GM06990 (cell line): ENCODE results near the gene OAS2.

Experiments used
- DNase-seq: peaks from one replicate; pipeline ENCODE4 v3.0.0-alpha.2; 2011; ENCODE audit not compliant: insufficient read length; ENCODE audit errors: extremely low read depth
- H3K27me3 ChIP-seq: replicated peaks from 2 replicates; pipeline ENCODE4 v1.6.0; 2011; ENCODE audit warnings: low read length; ENCODE audit not compliant: control insufficient read depth, insufficient read depth
- H3K36me3 ChIP-seq: 2 replicates; pipeline ENCODE4 v1.5.1; 2011; ENCODE audit warnings: low read length; ENCODE audit not compliant: control insufficient read depth, insufficient read depth
- H3K4me3 ChIP-seq: replicated peaks from 2 replicates; pipeline ENCODE4 v1.5.1; 2011; ENCODE audit warnings: low read depth, mild to moderate bottlenecking, control low read depth, low read length
- CTCF ChIP-seq: IDR thresholded peaks from 2 replicates; pipeline ENCODE4 v1.5.1; 2011; ENCODE audit warnings: low read length, control low read depth, mild to moderate bottlenecking, inconsistent platforms; ENCODE audit not compliant: insufficient read depth, poor library complexity, severe bottlenecking

OAS2 gene

DNA sequence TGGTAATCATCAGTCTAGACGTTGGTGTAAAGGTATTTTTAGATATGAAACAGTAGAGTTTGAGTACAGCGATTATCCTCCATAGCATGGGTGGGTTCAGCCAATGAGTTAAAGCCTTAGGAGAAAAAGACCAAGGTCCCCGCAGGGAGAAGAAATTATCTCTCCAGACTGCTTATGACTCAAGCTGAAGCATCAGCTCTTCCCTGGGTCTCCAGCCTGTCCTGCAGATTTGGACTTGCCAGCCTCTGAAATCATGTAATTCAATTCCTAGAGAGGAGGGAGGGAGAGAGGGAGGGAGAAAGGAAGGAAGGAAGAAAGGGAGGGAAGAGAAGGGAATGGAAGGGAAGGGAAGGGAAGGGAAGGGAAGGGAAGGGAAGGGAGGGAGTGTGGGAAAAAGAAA is 66.2 kb downstream of the OAS2 start:
- no peak for DNase-seq
- no peak for TF ChIP-seq CTCF

DNA sequence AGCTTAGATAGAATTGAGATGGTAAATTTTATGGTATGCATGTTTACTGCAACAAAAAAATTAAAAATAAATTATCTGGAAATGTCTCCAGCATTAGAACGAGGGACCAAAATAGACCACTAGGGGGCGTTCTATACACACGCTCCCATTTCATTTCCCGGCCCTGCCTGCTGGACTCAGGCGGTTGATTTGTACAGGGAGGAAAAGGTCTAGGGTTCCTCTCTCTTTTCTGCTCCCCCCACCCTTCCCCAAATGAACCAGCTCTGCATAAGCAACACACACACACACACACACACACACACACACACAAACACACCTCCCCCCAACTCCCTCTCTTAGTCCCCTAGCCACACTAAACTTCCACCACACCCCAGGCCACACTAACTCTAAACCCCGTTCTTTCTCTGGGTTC is 70.4 kb downstream of the OAS2 start:
- Histone ChIP-seq H3K4me3 (no peak overlapping the region), H3K36me3 (no peaks in the 10 kb centered on the region), H3K27me3 (no peaks in the 10 kb centered on the region; the same call in 1 of the 2 replicates)
- no peak for DNase-seq
- TF ChIP-seq CTCF: peak; percentile 75

More for the DNA sequence above, 66.2 kb downstream of the OAS2 start:
- H3K36me3 ChIP-seq: no peaks in the 10 kb centered on the region
- peaks cover 2% of the 10 kb centered on the region; the same call in 1 of the 2 replicates for H3K27me3 ChIP-seq
- no peak overlapping the region for H3K4me3 ChIP-seq

- peak; percentile 78 for TF ChIP-seq CTCF
- Histone ChIP-seq H3K36me3 (no peaks in the 10 kb centered on the region), H3K4me3 (no peak overlapping the region), H3K27me3 (no peaks in the 10 kb centered on the region; the same call in 1 of the 2 replicates)
- DNase-seq: no peak
Observed at GRCh38 chr12:113049976-113050742, 71.8 kb downstream of the OAS2 start.

GRCh38 chr12:113050795-113051194 is 72.5 kb downstream of the OAS2 start:
- no peaks in the 10 kb centered on the region for H3K27me3 ChIP-seq
- no peaks in the 10 kb centered on the region for H3K36me3 ChIP-seq
- TF ChIP-seq CTCF: no peak
- no peak for DNase-seq
- no peak overlapping the region for H3K4me3 ChIP-seq

DNA sequence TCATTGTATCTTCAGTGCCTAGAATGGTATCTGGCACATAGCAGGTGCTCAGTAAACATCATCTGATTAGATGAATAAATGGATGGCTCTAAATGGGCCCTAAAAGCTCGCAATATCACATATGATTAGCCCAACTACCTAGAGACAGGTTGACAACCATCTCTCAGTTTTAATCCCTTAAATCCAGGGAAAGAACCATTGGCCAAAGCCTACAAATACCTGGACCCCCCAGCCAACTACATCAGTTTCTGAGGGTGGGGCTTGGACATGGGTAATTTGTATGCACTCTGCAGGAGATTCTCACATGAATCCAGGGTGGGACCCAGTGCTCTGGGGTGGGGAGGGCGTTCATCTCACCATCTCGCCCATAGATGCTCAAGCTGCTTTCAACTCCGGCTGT is 73.4 kb downstream of the OAS2 start:
- H3K27me3 ChIP-seq: no peaks in the 10 kb centered on the region; the same call in 1 of the 2 replicates
- TF ChIP-seq CTCF: no peak
- no peaks in the 10 kb centered on the region for H3K36me3 ChIP-seq
- H3K4me3 ChIP-seq: no peak overlapping the region
- no peak for DNase-seq
